WTC11 (cell line): ENCODE results near the gene CEP120. TPM values are rescaled to one million over a fixed set of nuclear protein-coding genes. Genes with fewer than 3 reads are reported as not detected.

Experiments
- ATAC-seq: fragments of 200-7000 bp; cut with Tn5 transposase; 2 replicates; pipeline ENCODE4 v1.10.0; 2021; ENCODE audit warnings: mild to moderate bottlenecking, moderate library complexity
- CTCF ChIA-PET: fragments of 300-600 bp; sonication (Branson Sonifier 250); formaldehyde crosslinking; loops from one replicate; lab custom pipeline; 2021; ENCODE audit warnings: antibody characterized with exemption; lab: Charles Lee
- POLR2A ChIA-PET: fragments of 350-600 bp; sonication (Branson Sonifier 250); formaldehyde crosslinking; loops from one replicate; lab custom pipeline; 2021; ENCODE audit warnings: antibody characterized with exemption; lab: Charles Lee
- DNase-seq: peaks from one replicate; pipeline ENCODE4 v3.0.0; 2021; ENCODE audit warnings: low spot score
- H3K27ac Mint-ChIP-seq: 2 replicates; pipeline ENCODE4 v1.8.0; 2021; ENCODE audit warnings: mixed read lengths
- H3K27me3 Mint-ChIP-seq: 2 replicates; pipeline ENCODE4 v1.8.0; 2021; ENCODE audit warnings: low read depth, mild to moderate bottlenecking, moderate library complexity, mixed read lengths
- H3K36me3 Mint-ChIP-seq: 2 replicates; pipeline ENCODE4 v1.8.0; 2021; ENCODE audit warnings: mixed read lengths
- H3K4me1 Mint-ChIP-seq: 2 replicates; pipeline ENCODE4 v1.8.0; 2022; ENCODE audit warnings: mixed read lengths
- H3K4me3 Mint-ChIP-seq: 2 replicates; pipeline ENCODE4 v1.8.0; 2021; ENCODE audit warnings: mild to moderate bottlenecking, moderate library complexity, mixed read lengths
- H3K9me3 Mint-ChIP-seq: 2 replicates; pipeline ENCODE4 v1.8.0; 2021; ENCODE audit warnings: mixed read lengths
- AFF4 ChIP-seq: sonication (generic); formaldehyde crosslinking; IDR thresholded peaks from 2 replicates; pipeline ENCODE4 v1.8.1; 2023; ENCODE audit warnings: mild to moderate bottlenecking, missing genetic modification reagents, borderline replicate concordance
- AR ChIP-seq: fragments of 250-450 bp; sonication (Bioruptor Pico); IDR thresholded peaks from 2 replicates; pipeline ENCODE4 v1.9.0; 2021; ENCODE audit warnings: mild to moderate bottlenecking
- ATF3 ChIP-seq: sonication (generic); formaldehyde crosslinking; conservative IDR thresholded peaks from 2 replicates; pipeline ENCODE4 v1.8.1; 2022; ENCODE audit warnings: mild to moderate bottlenecking, missing genetic modification reagents
- CREB1 ChIP-seq: sonication (generic); formaldehyde crosslinking; IDR thresholded peaks from 2 replicates; pipeline ENCODE4 v1.8.0; 2023; ENCODE audit warnings: mild to moderate bottlenecking, missing genetic modification reagents
- ELF4 ChIP-seq: sonication (generic); formaldehyde crosslinking; IDR thresholded peaks from 2 replicates; pipeline ENCODE4 v1.8.1; 2022; ENCODE audit warnings: low read depth, mild to moderate bottlenecking, moderate library complexity, missing genetic modification reagents
- ERG ChIP-seq: fragments of 250-450 bp; sonication (Bioruptor Pico); IDR thresholded peaks from 2 replicates; pipeline ENCODE4 v1.8.0; 2021; ENCODE audit warnings: mild to moderate bottlenecking
- GTF2I ChIP-seq: fragments of 250-450 bp; sonication (Bioruptor Pico); conservative IDR thresholded peaks from 2 replicates; pipeline ENCODE4 v1.4.0; 2021; ENCODE audit warnings: mild to moderate bottlenecking
- JUN ChIP-seq: sonication (generic); formaldehyde crosslinking; IDR thresholded peaks from 2 replicates; pipeline ENCODE4 v1.8.0; 2023; ENCODE audit warnings: mild to moderate bottlenecking, missing genetic modification reagents
- MAX ChIP-seq: sonication (generic); formaldehyde crosslinking; IDR thresholded peaks from 2 replicates; pipeline ENCODE4 v1.8.0; 2022; ENCODE audit warnings: mild to moderate bottlenecking, missing genetic modification reagents
- NR2C2 ChIP-seq: sonication (generic); formaldehyde crosslinking; IDR thresholded peaks from 2 replicates; pipeline ENCODE4 v1.8.0; 2022; ENCODE audit warnings: mild to moderate bottlenecking, missing genetic modification reagents
- RORB ChIP-seq: fragments of 250-450 bp; sonication (Bioruptor Pico); IDR thresholded peaks from 2 replicates; pipeline ENCODE4 v1.9.0; 2021; ENCODE audit warnings: mild to moderate bottlenecking
- ZBTB21 ChIP-seq: sonication (generic); formaldehyde crosslinking; IDR thresholded peaks from 2 replicates; pipeline ENCODE4 v1.8.1; 2023; ENCODE audit warnings: mild to moderate bottlenecking, missing genetic modification reagents, borderline replicate concordance
- ZMAT4 ChIP-seq: fragments of 250-450 bp; sonication (Bioruptor Pico); IDR thresholded peaks from 2 replicates; pipeline ENCODE4 v1.9.0; 2021; ENCODE audit warnings: mild to moderate bottlenecking
- ZNF138 ChIP-seq: sonication (generic); formaldehyde crosslinking; conservative IDR thresholded peaks from 2 replicates; pipeline ENCODE4 v1.8.1; 2022; ENCODE audit warnings: mild to moderate bottlenecking, moderate library complexity, missing genetic modification reagents
- ZNF396 ChIP-seq: fragments of 250-450 bp; sonication (Bioruptor Pico); IDR thresholded peaks from 2 replicates; pipeline ENCODE4 v1.8.0; 2021; ENCODE audit warnings: mild to moderate bottlenecking, moderate library complexity, borderline replicate concordance
- total RNA-seq: library from RNA; stranded (reverse); gene quantifications from 3 replicates; pipeline ENCODE4 v1.2.3, GENCODE V29; 2021

Gene CEP120
- total RNA-seq, 1 experiment from 2014 or later: 15.2 TPM

- ChIA-PET CTCF (no interaction called here), POLR2A (no interaction called here)
- no peak for ATAC-seq
- Mint-ChIP-seq H3K9me3 (peaks cover 15% of the 10 kb centered on the region; the same call in 1 of the 2 replicates), H3K27me3 (no peaks in the 10 kb centered on the region; the same call in 1 of the 2 replicates), H3K4me3 (no peak overlapping the region), H3K4me1 (peaks cover 22% of the 10 kb centered on the region), H3K27ac (no peak overlapping the region), H3K36me3 (peaks cover 10% of the 10 kb centered on the region)
- no peak for TF ChIP-seq MAX (CRISPR knock-in tag)
- TF ChIP-seq GTF2I: no peak
- TF ChIP-seq ELF4: no peak
- TF ChIP-seq ATF3 (CRISPR knock-in tag): no peak
- TF ChIP-seq CREB1 (CRISPR knock-in tag): no peak
- no peak for TF ChIP-seq ZNF138 (CRISPR knock-in tag)
- TF ChIP-seq NR2C2 (CRISPR knock-in tag): no peak
- no peak for TF ChIP-seq JUN (CRISPR knock-in tag)
- no peak for TF ChIP-seq ZNF396 (CRISPR knock-in tag)
- TF ChIP-seq ZMAT4 (CRISPR knock-in tag): no peak
- TF ChIP-seq AR: no peak
- TF ChIP-seq RORB (CRISPR knock-in tag): no peak
- no peak for TF ChIP-seq AFF4 (CRISPR knock-in tag)
- no peak for TF ChIP-seq ERG (CRISPR knock-in tag)
- no peak for TF ChIP-seq ZBTB21
- DNase-seq: no peak
Measured at GRCh38 chr5:123297198-123297831, 125.9 kb downstream of the CEP120 start.

Other genes with a start within 250 kb of the CEP120 start
- 50.6 to 53.1 TPM (median 51.2 TPM) in 3 replicates for gene CSNK1G3, start 88.8 kb upstream of the CEP120 start, total RNA-seq